ENCODE data around the gene SGCD.

GRCh38 chr5:156451505-156451904 lies 124.5 kb downstream of the SGCD start:
- TF ChIP-seq MAX (IDR thresholded peaks at IDR 0.05) (no peak), CTCF (IDR thresholded peaks at IDR 0.05 in 2 of 3, conservative IDR thresholded peaks at IDR 0.05 in 1 of 3; ENCODE audit: borderline replicate concordance in 1 of 3, insufficient read depth in 1 of 3, low read depth in 2 of 3, low read length in 2 of 3) (no peak), POLR2A (IDR thresholded peaks at IDR 0.05; ENCODE audit: borderline replicate concordance, extremely low read depth, insufficient read depth, insufficient read length) (no peak), JUND (IDR thresholded peaks at IDR 0.05) (no peak), YY1 (IDR thresholded peaks at IDR 0.05; ENCODE audit: extremely low read depth, insufficient replicate concordance, low read depth, low read length) (no peak), ZBTB33 (IDR thresholded peaks at IDR 0.05; ENCODE audit: extremely low read depth, insufficient replicate concordance, low read length) (no peak), ZNF274 (IDR thresholded peaks at IDR 0.05; ENCODE audit: low read depth, low read length) (no peak), EZH2 (IDR thresholded peaks at IDR 0.05) (no peak), REST (IDR thresholded peaks at IDR 0.05; ENCODE audit: low read depth) (no peak), SIN3A (IDR thresholded peaks at IDR 0.05; ENCODE audit: low read depth) (no peak)

All from HCT116 (cell line).